ENCODE measurements around the gene C1R. TPM values are rescaled to one million over a fixed set of nuclear protein-coding genes. Genes with fewer than 3 reads are reported as not detected.

The C1R gene
- total and polyA plus RNA-seq, 7 experiments from 2014 or later = 1.0 to 7.2 (median 2.9) TPM

DNA sequence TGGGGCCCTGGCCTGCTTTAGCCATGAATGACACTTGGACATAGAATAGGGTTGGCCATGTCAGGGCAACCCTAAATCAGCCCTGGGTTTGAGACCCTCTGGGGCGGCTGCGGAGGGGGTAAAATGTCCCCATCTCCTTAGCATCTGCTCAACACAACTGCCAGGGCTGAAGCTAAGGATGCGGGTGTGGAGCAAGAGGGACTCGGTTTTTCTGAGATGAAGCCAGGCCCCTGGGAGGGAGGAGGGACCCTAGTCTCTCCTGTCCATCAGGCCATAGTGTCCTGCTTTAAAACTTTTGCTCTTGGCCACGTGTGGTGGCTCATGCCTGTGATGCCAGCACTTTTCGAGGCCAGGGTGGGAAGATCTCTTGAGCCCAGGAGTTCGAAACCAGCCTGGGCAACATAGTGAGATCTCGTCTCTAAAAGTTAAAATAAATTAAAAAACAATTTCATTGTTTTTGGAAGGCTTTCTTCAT is 778 bp upstream of the C1R start:
- H3K27me3 ChIP-seq (ENCODE audit: control insufficient read depth in 2 of 2, insufficient read depth in 2 of 2, low read length in 2 of 2) = no peaks in the 10 kb centered on the region
- peaks cover 0 to 2% (median 0%) of the 10 kb centered on the region in 5 donors for H3K36me3 Mint-ChIP-seq
- H3K4me3 ChIP-seq (ENCODE audit: low read length) = no peak overlapping the region
- H3K27me3 Mint-ChIP-seq = no peaks in the 10 kb centered on the region
- H3K27ac ChIP-seq (ENCODE audit: low read depth, low read length) = no peak overlapping the region
- H3K4me1 Mint-ChIP-seq = peaks cover 0 to 14% (median 9%) of the 10 kb centered on the region in 7 donors
- peak overlapping the region in 5 of 10 donors; percentile 76 to 90 (median 86) for H3K4me3 Mint-ChIP-seq
- no peaks in the 10 kb centered on the region for H3K9me3 Mint-ChIP-seq
- H3K9me3 ChIP-seq (ENCODE audit: control insufficient read depth in 2 of 3, low read length in 3 of 3) = no peaks in the 10 kb centered on the region
- peaks cover 7 to 8% of the 10 kb centered on the region in 2 donors for H3K4me1 ChIP-seq (ENCODE audit: control insufficient read depth in 2 of 2, insufficient read depth in 2 of 2, low read length in 2 of 2)
- no peak for DNase-seq
- H3K27ac Mint-ChIP-seq = peak overlapping the region in 2 of 9 donors; percentile 74 to 81
- no peaks in the 10 kb centered on the region for H3K36me3 ChIP-seq (ENCODE audit: control insufficient read depth in 2 of 3, insufficient read depth in 3 of 3, low read length in 3 of 3)
- CTCF ChIA-PET = interaction anchor here (0.7 to 2.1 kb wide), 6 partner anchors 15 to 787 kb away, joined by 3 to 14 read pairs (median 4); partner anchors contain the start of gene C1RL
- intact Hi-C loops (cut with micrococcal nuclease) = loop anchor here (1.0 to 5.0 kb wide), 9 partner anchors 15 to 226 kb away; partner anchors contain the start of genes C12orf57 (in 2 of the 2), LPCAT3 (in 2 of the 2), C1RL (in 1 of the 2) and EMG1 (in 1 of the 2)
- POLR2A ChIA-PET = interaction anchor here (0.9 kb wide), 1 partner anchor 10 kb away, joined by 3 read pairs; no protein-coding TSS in a partner anchor
- ATAC-seq = no peak

DNA sequence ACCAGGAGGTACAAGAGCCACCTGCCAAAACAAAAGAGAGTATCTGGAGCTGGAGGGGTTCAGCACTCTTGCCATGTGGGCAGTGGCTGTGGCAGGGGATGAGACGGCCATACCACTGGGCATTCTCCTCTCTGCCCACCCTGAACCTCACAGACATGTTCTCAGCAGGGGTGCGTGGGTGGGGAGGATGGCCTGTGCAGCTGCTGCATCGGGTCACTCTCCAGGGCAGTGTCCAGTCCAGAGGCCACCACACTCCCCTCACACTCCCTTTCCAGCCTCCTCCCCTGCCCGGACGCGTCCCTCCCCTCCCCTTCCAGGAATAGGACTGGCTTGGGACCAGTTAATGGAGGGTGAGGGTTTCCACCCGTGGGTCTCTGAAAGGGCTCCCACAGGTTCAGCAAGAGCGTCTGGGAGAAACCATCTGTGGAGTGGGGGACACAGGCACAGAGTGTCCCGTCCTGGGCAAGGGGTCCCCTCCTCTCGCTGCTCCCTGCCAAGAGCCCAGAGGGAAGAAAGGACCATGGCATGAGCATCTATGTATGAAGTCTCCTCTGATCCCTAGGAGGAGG is 501 bp downstream of the C1R start:
- Histone ChIP-seq H3K9me3 (ENCODE audit: control insufficient read depth in 2 of 3, low read length in 3 of 3) (no peaks in the 10 kb centered on the region), H3K4me3 (ENCODE audit: low read length) (peak overlapping the region; percentile 66), H3K27me3 (ENCODE audit: control insufficient read depth in 2 of 2, insufficient read depth in 2 of 2, low read length in 2 of 2) (no peaks in the 10 kb centered on the region), H3K27ac (ENCODE audit: low read depth, low read length) (peak overlapping the region; percentile 44), H3K4me1 (ENCODE audit: control insufficient read depth in 2 of 2, insufficient read depth in 2 of 2, low read length in 2 of 2) (peaks cover 7 to 8% of the 10 kb centered on the region in 2 donors), H3K36me3 (ENCODE audit: control insufficient read depth in 2 of 3, insufficient read depth in 3 of 3, low read length in 3 of 3) (no peaks in the 10 kb centered on the region)
- Mint-ChIP-seq H3K36me3 (peaks cover 0 to 2% (median 0%) of the 10 kb centered on the region in 5 donors), H3K4me3 (peak overlapping the region; percentile 76 to 91 (median 86)), H3K4me1 (peaks cover 0 to 14% (median 9%) of the 10 kb centered on the region in 7 donors), H3K27ac (peak overlapping the region in 8 of 9 donors; percentile 65 to 94 (median 78)), H3K27me3 (no peaks in the 10 kb centered on the region), H3K9me3 (no peaks in the 10 kb centered on the region)
- ChIA-PET CTCF (interaction anchor here (0.9 to 1.4 kb wide), 4 partner anchors 17 to 165 kb away, joined by 3 to 7 read pairs (median 4); partner anchors contain the start of gene C1RL), POLR2A (interaction anchor here (0.5 to 1.2 kb wide), 4 partner anchors 16 to 1035 kb away, joined by 3 to 4 read pairs (median 3); no protein-coding TSS in a partner anchor)
- DNase-seq (no peak), ATAC-seq (no peak)
- intact Hi-C loops (cut with micrococcal nuclease) = loop anchor here (1.0 to 5.0 kb wide), 9 partner anchors 17 to 224 kb away; partner anchors contain the start of genes C12orf57 (in 2 of the 2), LPCAT3 (in 2 of the 2), C1RL (in 1 of the 2) and EMG1 (in 1 of the 2)

DNA sequence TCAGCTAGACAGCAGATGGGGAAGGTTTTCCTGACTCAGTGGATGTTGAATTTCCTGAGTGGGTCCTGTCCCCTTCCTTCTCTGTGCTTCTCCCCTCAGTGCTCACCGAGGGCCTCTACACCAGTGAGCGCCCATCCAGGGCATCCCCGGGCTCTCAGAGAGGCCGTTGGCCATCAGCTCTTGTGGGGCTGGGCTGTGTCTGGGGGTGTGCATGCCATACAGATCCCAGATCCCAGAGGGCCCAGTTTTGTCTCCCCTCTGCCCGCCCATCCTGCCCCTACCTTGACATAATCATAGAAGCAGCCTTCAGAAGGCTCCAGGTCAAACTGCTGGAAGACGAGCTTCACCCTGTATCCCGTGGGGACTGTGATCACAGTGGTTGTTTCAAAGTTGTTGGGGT is 1.1 kb downstream of the C1R start:
- DNase-seq (no peak), ATAC-seq (no peak)
- no peaks in the 10 kb centered on the region for H3K27me3 Mint-ChIP-seq
- POLR2A ChIA-PET = interaction anchor here (1.0 to 1.2 kb wide), 2 partner anchors 17 to 146 kb away, joined by 3 to 4 read pairs; no protein-coding TSS in a partner anchor
- intact Hi-C loops (cut with micrococcal nuclease) = loop anchor here in 1 of 2 donors (5.0 kb wide), 2 partner anchors 119 to 224 kb away; partner anchors contain the start of genes EMG1, PHB2 and TPI1
- H3K36me3 Mint-ChIP-seq = no peaks in the 10 kb centered on the region
- H3K4me3 Mint-ChIP-seq = peak overlapping the region in 4 of 10 donors; percentile 35 to 81 (median 61)
- CTCF ChIA-PET = interaction anchor here (0.9 to 1.3 kb wide), 3 partner anchors 18 to 164 kb away, joined by 3 to 7 read pairs (median 4); partner anchors contain the start of gene C1RL
- no peaks in the 10 kb centered on the region for H3K27me3 ChIP-seq (ENCODE audit: control insufficient read depth in 2 of 2, insufficient read depth in 2 of 2, low read length in 2 of 2)
- no peaks in the 10 kb centered on the region for H3K9me3 Mint-ChIP-seq
- H3K27ac ChIP-seq (ENCODE audit: low read depth, low read length) = no peak overlapping the region
- H3K4me1 ChIP-seq (ENCODE audit: control insufficient read depth in 2 of 2, insufficient read depth in 2 of 2, low read length in 2 of 2) = peaks cover 7 to 8% of the 10 kb centered on the region in 2 donors
- no peaks in the 10 kb centered on the region for H3K9me3 ChIP-seq (ENCODE audit: control insufficient read depth in 2 of 3, low read length in 3 of 3)
- H3K4me3 ChIP-seq (ENCODE audit: low read length) = no peak overlapping the region
- no peaks in the 10 kb centered on the region for H3K36me3 ChIP-seq (ENCODE audit: control insufficient read depth in 2 of 3, insufficient read depth in 3 of 3, low read length in 3 of 3)
- H3K4me1 Mint-ChIP-seq = peaks cover 0 to 14% (median 9%) of the 10 kb centered on the region in 7 donors
- H3K27ac Mint-ChIP-seq = peak overlapping the region in 1 of 9 donors; percentile 29

DNA sequence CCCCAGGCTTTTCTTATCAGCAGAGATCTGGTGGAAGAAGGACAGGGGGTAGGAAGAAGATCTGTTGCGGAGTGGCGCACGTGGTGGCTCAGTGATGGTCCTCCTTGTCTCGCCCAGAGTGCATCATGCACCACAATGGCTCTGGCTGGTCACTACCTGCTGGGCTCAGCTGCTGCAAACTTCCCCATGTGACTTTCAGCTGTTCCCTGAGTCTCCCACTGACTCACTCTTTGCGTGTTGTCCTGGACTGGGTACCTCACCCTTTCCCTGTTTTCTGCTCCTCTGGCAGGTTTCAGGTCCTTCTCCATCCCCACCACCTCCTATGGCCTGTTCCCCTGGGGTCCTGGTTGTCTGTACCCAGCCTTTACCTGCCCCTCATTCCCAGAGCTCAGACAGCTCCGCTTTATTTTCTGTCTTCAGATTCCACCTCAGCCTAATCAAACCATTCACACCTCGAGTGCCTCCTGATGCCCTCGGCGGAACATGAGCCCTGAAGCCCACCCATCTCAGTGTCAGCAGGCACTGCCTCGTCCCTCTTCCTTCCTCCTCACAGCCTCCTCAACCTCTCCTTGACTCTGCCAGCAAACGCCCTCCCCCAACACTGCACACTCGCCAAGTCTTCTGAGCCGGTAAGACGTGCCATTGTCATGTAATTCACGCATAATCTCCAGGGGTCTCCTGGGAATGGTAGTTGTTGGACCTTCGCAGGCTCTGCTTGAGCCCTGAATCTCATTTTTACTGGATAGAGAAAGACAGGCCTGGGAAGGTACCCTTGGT is 1.8 kb downstream of the C1R start:
- POLR2A ChIA-PET = no interaction called here
- H3K4me3 Mint-ChIP-seq = peak overlapping the region in 1 of 10 donors; percentile 15

DNA sequence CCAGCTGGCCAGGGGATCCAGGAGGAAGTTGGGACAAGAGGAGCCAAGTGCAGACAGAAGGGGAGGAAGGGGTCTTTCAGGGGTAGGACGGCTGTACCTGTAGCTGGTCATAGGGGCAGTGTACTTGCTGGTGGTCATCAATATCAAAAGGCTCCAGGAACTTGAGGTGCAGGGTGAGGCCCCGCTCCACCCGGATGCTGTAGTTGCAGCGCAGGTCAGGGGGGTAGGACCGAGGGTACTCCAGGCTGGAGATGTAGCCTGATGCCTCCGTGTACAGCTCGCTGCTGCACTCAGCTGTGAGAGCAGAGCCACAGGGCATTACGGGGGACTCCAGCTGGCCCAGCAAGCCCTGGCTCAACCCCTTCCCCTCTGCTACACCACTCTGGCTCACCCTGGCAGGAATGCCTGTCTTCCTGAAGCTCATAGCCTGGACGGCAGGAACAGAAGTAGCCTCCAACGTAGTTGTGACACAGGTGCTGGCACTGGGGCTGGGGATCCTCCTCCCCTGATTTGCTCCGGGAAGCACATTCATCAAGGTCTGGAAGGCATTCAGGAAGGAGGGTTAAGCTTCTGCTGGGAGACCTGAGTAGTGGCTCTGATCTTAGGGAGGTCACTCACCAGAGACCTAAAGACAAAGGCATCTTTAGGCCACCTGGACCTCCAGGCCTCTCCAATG is 2.9 kb downstream of the C1R start:
- peaks cover 0 to 14% (median 9%) of the 10 kb centered on the region in 7 donors for H3K4me1 Mint-ChIP-seq
- no peaks in the 10 kb centered on the region for H3K36me3 Mint-ChIP-seq
- H3K27ac Mint-ChIP-seq = peak overlapping the region in 1 of 9 donors; percentile 33
- Histone ChIP-seq H3K36me3 (ENCODE audit: control insufficient read depth in 2 of 3, insufficient read depth in 3 of 3, low read length in 3 of 3) (no peaks in the 10 kb centered on the region), H3K27ac (ENCODE audit: low read depth, low read length) (no peak overlapping the region), H3K4me1 (ENCODE audit: control insufficient read depth in 2 of 2, insufficient read depth in 2 of 2, low read length in 2 of 2) (peaks cover 7 to 8% of the 10 kb centered on the region in 2 donors), H3K27me3 (ENCODE audit: control insufficient read depth in 2 of 2, insufficient read depth in 2 of 2, low read length in 2 of 2) (no peaks in the 10 kb centered on the region), H3K4me3 (ENCODE audit: low read length) (no peak overlapping the region), H3K9me3 (ENCODE audit: control insufficient read depth in 2 of 3, low read length in 3 of 3) (no peaks in the 10 kb centered on the region)
- ATAC-seq = no peak
- no peak overlapping the region for H3K4me3 Mint-ChIP-seq
- POLR2A ChIA-PET = no interaction called here
- CTCF ChIA-PET = interaction anchor here (0.6 to 1.2 kb wide), 2 partner anchors 11 to 22 kb away, joined by 4 read pairs; no protein-coding TSS in a partner anchor
- DNase-seq = no peak
- H3K27me3 Mint-ChIP-seq = no peaks in the 10 kb centered on the region
- intact Hi-C loops (cut with micrococcal nuclease) = no loop called here
- no peaks in the 10 kb centered on the region for H3K9me3 Mint-ChIP-seq

More for the DNA sequence above, 1.8 kb downstream of the C1R start:
- Histone ChIP-seq H3K4me3 (ENCODE audit: low read length) (no peak overlapping the region), H3K36me3 (ENCODE audit: control insufficient read depth in 2 of 3, insufficient read depth in 3 of 3, low read length in 3 of 3) (no peaks in the 10 kb centered on the region), H3K9me3 (ENCODE audit: control insufficient read depth in 2 of 3, low read length in 3 of 3) (no peaks in the 10 kb centered on the region), H3K4me1 (ENCODE audit: control insufficient read depth in 2 of 2, insufficient read depth in 2 of 2, low read length in 2 of 2) (peaks cover 7 to 8% of the 10 kb centered on the region in 2 donors), H3K27me3 (ENCODE audit: control insufficient read depth in 2 of 2, insufficient read depth in 2 of 2, low read length in 2 of 2) (no peaks in the 10 kb centered on the region), H3K27ac (ENCODE audit: low read depth, low read length) (no peak overlapping the region)
- no peaks in the 10 kb centered on the region for H3K27me3 Mint-ChIP-seq
- no peaks in the 10 kb centered on the region for H3K36me3 Mint-ChIP-seq
- H3K27ac Mint-ChIP-seq = no peak overlapping the region
- CTCF ChIA-PET = interaction anchor here (0.6 to 1.3 kb wide), 3 partner anchors 19 to 401 kb away, joined by 3 to 7 read pairs (median 3); partner anchors contain the start of genes C1RL and ZNF384
- intact Hi-C loops (cut with micrococcal nuclease) = loop anchor here in 1 of 2 donors (5.0 kb wide), 2 partner anchors 118 to 223 kb away; partner anchors contain the start of genes EMG1, PHB2 and TPI1
- no peak for ATAC-seq
- no peaks in the 10 kb centered on the region for H3K9me3 Mint-ChIP-seq
- peaks cover 0 to 14% (median 9%) of the 10 kb centered on the region in 7 donors for H3K4me1 Mint-ChIP-seq
- no peak for DNase-seq

- H3K27me3 ChIP-seq (ENCODE audit: control insufficient read depth in 2 of 2, insufficient read depth in 2 of 2, low read length in 2 of 2) = no peaks in the 10 kb centered on the region
- H3K36me3 Mint-ChIP-seq = peaks cover 0 to 12% (median 6%) of the 10 kb centered on the region in 5 donors
- ChIA-PET CTCF (no interaction called here), POLR2A (no interaction called here)
- peaks cover 0 to 6% (median 0%) of the 10 kb centered on the region in 11 donors for H3K9me3 Mint-ChIP-seq
- ATAC-seq (no peak), DNase-seq (no peak)
- intact Hi-C loops (cut with micrococcal nuclease) = no loop called here
- H3K4me1 Mint-ChIP-seq = no peaks in the 10 kb centered on the region
- no peaks in the 10 kb centered on the region for H3K36me3 ChIP-seq (ENCODE audit: control insufficient read depth in 2 of 3, insufficient read depth in 3 of 3, low read length in 3 of 3)
- no peak overlapping the region for H3K4me3 Mint-ChIP-seq
- H3K27ac ChIP-seq (ENCODE audit: low read depth, low read length) = no peak overlapping the region
- H3K27me3 Mint-ChIP-seq = peaks cover 0 to 4% (median 0%) of the 10 kb centered on the region in 5 donors
- H3K4me1 ChIP-seq (ENCODE audit: control insufficient read depth in 2 of 2, insufficient read depth in 2 of 2, low read length in 2 of 2) = no peaks in the 10 kb centered on the region
- H3K27ac Mint-ChIP-seq = no peak overlapping the region
- no peak overlapping the region for H3K4me3 ChIP-seq (ENCODE audit: low read length)
- H3K9me3 ChIP-seq (ENCODE audit: control insufficient read depth in 2 of 3, low read length in 3 of 3) = no peaks in the 10 kb centered on the region
These were observed 9.1 kb downstream of the C1R start for GRCh38 chr12:7083125-7083524.
